Left forelimb (tissue), 1 donor: ENCODE measurements around the gene TMEM143.

Source experiments
- DNase-seq: peaks from one replicate; pipeline ENCODE4 v3.0.0-alpha.2; 2018; ENCODE audit warnings: low spot score

Gene TMEM143

DNA sequence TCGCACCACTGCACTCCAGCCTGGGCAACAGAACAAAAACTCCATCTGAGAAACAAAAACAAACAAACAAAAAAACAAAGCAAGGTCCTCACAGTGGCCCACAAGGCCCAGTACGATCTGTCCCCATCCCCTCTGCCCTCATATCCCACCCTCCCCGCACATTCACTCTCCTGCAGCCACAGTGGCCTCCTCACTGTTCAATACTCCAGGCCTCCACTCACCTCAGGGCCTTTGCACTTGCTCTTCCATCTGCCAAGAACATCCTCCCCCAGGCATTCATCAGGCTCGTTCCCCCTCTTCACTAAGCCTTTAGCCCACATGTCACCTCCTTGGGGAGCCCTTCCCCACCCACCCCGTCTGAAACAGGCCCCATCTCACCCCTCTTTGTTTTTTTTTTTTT lies 4.6 kb downstream of the TMEM143 start:
- no peak for DNase-seq

- DNase-seq = no peak
Measured at GRCh38 chr19:48355365-48355954, 8.3 kb downstream of the TMEM143 start.

DNA sequence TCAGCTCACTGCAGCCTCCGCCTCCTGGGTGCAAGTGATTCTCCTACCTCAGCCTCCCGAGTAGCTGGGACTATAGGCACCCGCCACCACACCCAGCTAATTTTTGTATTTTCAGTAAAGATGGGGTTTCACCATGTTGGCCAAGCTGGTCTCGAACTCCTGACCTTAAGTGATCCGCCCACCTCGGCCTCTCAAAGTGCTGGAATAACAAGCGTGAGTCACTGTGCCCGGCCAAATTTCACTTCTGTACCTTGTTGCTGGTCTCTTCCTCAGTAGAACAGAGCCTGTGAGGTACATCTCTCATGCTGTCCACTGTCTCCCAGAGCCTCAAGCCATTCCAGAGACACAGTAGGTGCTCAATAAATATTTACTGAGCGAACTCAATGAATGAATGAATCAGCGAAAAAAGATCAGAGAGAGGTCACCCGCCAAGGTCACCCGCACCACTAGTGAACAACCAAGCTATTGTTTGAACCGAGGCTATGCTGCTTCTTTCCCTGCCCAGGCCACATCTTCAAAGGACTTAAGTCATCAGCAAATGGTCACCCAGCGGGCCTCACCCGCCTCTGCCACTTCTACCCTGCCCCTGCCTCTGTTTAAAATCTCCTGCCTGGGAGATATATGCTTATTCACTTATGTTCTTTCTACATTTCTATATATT lies 9.3 kb downstream of the TMEM143 start:
- no peak for DNase-seq

DNA sequence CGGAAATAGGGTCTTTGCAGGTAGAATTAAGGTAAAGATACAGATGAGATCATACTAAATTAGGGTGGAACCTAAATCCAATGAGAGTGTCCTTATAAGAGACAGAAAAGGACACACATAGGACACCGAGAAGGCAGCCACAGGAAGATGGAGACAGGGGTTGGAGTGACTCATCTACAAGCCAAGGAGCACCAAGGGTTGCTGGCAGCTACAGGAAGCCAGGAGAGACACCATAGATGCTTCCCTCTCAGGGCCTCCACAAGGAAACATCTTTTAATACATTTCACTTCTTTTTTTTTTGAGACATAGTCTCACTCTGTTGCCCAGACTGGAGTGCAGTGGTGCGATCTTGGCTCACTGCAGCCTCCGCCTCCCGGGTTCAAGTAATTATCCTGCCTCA lies 10.1 kb downstream of the TMEM143 start:
- DNase-seq = no peak

GRCh38 chr19:48351341-48351752 lies 12.4 kb downstream of the TMEM143 start:
- no peak for DNase-seq

- no peak for DNase-seq
Measured at GRCh38 chr19:48350856-48351255, 12.9 kb downstream of the TMEM143 start.

GRCh38 chr19:48348737-48349136 lies 15.0 kb downstream of the TMEM143 start:
- DNase-seq = no peak

DNA sequence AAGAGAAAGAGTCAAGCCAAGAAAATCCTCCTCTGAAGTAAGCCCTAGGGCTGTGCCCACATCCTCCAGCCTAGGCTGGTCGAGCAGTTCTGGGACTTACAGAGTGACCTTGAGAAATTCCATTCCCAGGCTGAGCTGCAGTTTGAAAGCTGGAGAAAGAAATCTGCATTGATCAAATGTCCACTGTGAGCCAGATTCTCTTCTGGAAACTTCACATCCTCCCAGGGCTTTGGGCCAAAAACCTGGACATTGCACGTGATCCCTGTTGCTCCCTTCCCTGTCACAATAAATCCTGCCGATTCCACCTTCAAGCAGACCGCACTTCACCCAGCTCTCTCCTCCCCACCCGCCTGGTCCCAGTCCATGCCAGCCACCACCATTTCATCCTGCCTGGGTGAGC lies 15.7 kb downstream of the TMEM143 start:
- DNase-seq = no peak

- no peak for DNase-seq
Measured at GRCh38 chr19:48346191-48346590, 17.5 kb downstream of the TMEM143 start.

DNA sequence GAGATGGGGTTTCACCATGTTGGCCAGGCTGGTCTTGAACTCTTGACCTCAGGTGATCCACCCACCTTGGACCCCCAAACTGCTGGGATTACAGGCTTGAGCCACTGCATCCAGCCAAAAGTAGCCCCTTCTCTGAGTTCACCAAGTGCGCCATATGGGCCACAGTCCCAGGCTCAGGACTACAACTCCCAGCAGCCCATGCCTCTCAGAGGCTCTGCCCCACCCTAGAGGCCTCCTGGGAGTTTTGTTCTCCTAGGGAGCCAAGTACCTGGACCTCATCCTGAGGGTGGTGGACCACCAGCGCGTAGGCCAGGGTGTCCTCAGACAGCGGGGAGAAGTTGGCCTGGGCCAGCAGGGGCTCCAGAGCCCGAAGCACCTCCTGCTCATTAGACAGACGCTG lies 18.8 kb downstream of the TMEM143 start:
- no peak for DNase-seq

DNA sequence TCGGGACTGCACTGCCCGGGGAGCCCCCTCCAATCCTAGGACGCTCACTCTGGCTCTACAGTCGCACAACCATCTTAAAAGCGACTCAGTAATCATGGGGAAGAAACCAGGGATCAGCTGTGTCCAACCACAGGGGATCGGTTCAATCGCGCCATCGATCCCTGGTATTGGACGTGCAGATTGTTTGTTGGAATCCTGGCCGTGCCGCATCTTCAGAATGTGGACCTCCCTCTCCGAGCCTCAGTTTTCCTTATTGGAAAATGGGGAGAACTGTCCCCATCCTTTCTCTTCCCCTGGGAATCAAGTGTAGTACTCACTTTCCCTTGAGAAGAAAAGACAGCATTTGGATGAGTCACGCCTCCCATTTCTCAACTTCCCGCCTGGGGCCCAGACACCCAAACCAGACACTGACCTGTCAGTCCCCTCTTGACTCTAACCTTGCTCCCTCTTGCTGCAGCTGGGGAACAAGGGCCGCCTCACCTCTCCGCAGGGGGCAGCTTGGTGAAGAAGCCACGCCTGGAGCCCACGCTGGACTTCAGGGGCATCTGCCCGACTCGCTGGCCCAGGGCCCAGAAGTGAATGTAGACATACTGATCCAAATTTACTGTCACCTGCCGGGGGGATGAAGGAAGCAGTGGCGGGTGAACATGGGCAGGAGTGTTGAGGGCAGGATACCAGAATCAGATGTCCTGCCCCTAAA lies 20.7 kb downstream of the TMEM143 start:
- no peak for DNase-seq

GRCh38 chr19:48342414-48342738 lies 21.4 kb downstream of the TMEM143 start:
- no peak for DNase-seq

DNA sequence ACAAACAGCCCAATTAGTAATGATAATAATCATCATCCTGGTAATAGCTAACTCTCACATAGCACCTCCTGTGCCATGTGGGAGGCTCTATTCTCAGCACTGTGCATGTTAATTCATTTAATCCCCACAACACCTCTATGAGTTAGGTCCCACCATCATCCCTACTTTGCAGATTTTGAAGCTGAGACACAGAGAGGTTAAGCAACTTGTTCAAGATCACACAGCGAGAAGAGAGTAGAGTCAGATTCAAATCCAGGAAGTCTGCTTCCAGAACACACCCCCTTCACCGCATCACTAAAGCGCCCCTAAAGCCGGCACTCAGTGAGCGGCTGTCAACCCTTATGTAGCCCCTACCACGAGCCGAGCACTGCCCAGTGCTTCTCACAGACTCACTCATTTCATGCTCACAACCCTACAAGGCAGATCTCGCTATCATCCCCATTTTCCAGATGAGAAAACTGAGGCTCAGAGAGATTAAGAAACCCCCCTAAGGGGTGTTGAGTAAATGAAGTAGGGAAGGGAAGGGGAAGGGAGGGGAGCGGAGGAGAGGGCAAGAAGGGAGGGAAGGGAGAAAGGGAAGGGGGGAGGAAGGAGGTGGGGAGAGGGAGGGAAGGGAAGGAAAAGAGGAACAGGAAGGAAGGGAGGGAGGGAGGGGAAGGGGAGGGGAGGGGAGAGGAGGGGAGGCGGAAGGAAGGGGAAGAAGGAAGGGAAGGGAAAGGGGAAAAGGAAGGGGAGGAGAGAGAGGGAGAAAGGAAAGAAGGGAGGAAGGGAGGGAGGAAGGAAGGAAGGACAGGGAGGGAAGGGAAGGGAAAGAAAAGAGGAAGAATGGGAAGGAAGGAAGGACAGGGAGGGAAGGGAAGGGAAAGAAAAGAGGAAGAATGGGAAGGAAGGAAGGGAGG lies 22.0 kb downstream of the TMEM143 start:
- no peak for DNase-seq

- DNase-seq = no peak
Measured at GRCh38 chr19:48340995-48341394, 22.7 kb downstream of the TMEM143 start.

GRCh38 chr19:48338802-48339503 lies 24.8 kb downstream of the TMEM143 start:
- DNase-seq = no peak

DNA sequence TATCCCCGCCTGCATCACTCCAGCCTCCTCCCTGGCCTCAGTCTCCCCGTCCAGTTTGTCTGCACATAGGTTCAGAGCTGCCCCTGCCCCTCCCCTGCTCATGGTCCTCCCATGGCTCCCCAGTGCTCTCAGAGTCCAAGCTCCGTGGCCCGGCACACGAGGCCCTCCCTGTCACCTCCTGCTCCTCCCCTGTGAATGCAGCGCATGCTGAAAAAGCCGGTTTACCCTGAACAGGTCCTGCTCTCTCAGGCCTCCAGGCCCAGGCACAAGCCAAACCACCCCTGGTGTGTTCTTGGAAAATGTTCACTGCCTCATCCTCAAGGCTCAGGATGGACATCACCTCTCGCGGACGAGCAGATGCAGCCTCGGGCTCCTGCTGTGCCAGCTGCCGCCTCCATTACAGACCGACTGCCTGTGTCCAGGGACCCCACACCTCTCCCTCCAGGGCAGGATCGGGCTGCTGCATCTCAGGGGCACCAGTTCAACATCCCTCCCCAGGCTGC lies 25.4 kb downstream of the TMEM143 start:
- no peak for DNase-seq

DNA sequence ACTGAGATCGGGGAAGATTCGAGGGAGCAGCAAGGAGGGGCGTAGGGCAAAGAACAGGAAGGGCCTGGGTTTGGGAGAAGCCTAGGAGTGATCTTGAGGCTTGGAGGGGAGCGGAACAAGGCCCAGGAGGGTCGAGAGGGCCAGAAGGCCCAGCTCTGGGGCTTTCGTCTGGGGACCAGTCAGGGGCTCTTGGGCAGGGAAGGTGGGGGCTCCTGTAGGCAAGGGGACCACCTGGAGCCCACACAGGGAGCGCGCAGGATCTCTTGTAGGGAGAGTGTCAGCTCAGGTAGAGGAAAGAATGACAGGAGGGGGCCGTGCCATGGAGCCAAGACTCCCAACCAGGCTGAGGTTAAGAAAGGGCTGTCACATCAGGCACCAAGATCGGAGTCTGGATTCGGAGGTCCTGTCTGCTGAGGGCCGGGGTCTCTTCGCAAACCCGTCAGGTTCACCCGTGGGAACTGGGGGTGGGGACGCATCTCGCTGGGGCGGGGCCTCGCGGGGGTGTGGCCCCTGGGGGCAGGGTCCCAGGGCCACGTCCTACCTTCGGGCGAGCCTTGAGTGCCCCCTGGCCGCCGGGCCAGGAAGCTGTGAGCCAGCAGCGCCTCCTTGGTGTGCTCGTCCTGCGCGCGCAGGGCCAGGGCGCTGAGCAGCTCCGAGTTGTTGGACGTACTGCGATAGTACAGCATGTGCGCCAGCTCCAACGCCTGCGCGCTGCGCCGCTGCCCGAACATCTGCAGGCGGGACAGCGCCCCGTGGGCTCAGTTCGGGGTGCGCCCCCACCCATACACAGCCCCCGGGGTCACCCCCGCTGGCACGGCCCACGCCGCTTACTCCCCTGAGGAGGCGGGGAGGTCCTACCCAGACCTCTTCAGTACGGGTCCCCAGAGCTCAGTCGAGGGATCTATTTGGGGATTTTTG lies 30.0 kb downstream of the TMEM143 start:
- peak; percentile 90 for DNase-seq

DNA sequence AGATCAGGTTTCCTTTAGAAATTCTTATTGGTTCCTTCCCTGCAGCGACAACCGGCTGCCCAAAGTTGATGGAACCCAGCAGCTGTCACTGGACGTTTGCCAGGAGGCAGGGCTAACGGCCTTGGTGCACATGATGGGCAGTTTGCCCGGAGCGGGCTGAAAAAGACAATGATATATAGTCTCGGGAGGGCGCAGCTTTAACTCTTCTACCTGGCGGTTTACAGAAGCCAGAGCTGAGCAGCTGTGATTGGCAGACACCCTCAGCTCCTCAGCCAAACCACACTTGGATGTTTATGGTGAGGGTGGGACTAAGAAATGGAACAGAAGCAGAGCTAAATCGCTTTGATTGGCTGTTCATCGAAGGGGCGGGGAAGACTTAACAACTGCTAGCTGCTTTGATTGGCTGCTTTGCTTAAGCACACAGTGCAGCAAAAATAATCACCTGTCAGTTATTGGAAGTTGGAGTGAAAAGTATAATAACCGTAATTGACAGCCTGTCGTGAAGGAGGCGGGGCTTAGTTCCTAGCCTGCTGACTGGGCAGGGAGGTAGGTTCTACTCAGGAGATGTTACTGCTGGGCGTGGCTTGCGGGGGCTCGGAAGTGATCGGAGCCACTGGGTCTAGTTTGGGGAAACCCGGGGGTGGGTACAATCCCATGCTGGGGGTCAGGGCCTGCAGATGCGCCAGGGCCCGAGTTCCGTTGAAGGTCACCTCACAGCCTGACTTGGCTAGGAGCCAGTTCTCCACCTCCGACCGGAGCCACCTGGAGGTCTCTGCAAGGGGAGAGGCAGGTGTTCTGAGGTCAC lies 30.9 kb downstream of the TMEM143 start:
- peak; percentile 92 for DNase-seq

DNA sequence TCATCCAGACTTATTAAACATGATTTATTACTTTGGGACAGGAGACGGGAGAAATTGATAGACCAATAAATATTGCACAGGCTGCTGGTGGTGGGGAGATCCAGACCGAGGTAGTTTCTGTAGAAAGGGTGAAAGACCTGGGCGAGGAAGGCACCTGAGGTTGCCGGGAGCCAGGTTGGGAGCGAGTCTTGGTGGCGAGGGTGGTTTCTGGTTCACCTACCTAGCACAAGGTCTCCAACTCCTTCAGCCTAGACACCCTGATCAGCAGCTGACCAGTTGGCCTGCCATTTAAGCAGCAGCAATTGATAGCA lies 31.4 kb downstream of the TMEM143 start:
- no peak for DNase-seq
